Activated gamma-delta T cell treated with Interleukin-2 at 50 U/mL for 16 hours (primary cell): ENCODE results near the gene RFNG.
A peak's percentile ranks its signal among the peaks of the same experiment; 100 is the strongest.
"Not testable (repeated sequence)": the region's sequence is repeated elsewhere in the genome, so short reads cannot be mapped to it uniquely, and the experiment has no call there.

ENCODE experiments used
- DNase-seq: peaks from one replicate; pipeline ENCODE4 v3.0.0-alpha.2; 2020

The RFNG gene

GRCh38 chr17:82039695-82040299 is 11.8 kb downstream of the RFNG start:
- DNase-seq = no peak

- not testable (repeated sequence) for DNase-seq
Observed at GRCh38 chr17:82038796-82039409, 12.7 kb downstream of the RFNG start.

- DNase-seq = no peak
Observed at GRCh38 chr17:82037889-82038195, 13.8 kb downstream of the RFNG start.

GRCh38 chr17:82037092-82037888 is 14.3 kb downstream of the RFNG start, which contains the start of gene DCXR:
Gene DCXR (minus strand): TSS chr17:82037697. CDS start chr17:82037682, 15 bp downstream.
- peak; percentile 95 for DNase-seq

GRCh38 chr17:82036634-82037091 is 14.9 kb downstream of the RFNG start:
- no peak for DNase-seq

GRCh38 chr17:82035956-82036633 is 15.5 kb downstream of the RFNG start:
- DNase-seq = no peak

GRCh38 chr17:82035488-82035887 is 16.1 kb downstream of the RFNG start:
- no peak for DNase-seq

GRCh38 chr17:82034371-82035011 is 17.1 kb downstream of the RFNG start:
- no peak for DNase-seq

GRCh38 chr17:82033359-82034085 is 18.1 kb downstream of the RFNG start:
- DNase-seq = no peak

GRCh38 chr17:82031885-82032627 is 19.6 kb downstream of the RFNG start:
- no peak for DNase-seq

- DNase-seq = no peak
Observed at GRCh38 chr17:82031303-82031884, 20.2 kb downstream of the RFNG start, which contains the start of gene RAC3. Gene RAC3 (plus strand): TSS chr17:82031678. CDS start chr17:82031762, 84 bp downstream.

GRCh38 chr17:82030470-82031302 is 20.9 kb downstream of the RFNG start:
- DNase-seq = peak; percentile 77

GRCh38 chr17:82029990-82030469 is 21.6 kb downstream of the RFNG start:
- no peak for DNase-seq

- no peak for DNase-seq
Observed at GRCh38 chr17:82029391-82029790, 22.2 kb downstream of the RFNG start.

- DNase-seq = no peak
Observed at GRCh38 chr17:82028966-82029365, 22.6 kb downstream of the RFNG start.

GRCh38 chr17:82028246-82028645 is 23.4 kb downstream of the RFNG start:
- no peak for DNase-seq

- no peak for DNase-seq
Observed at GRCh38 chr17:82025401-82026107, 26.1 kb downstream of the RFNG start.

GRCh38 chr17:82024859-82025258 is 26.8 kb downstream of the RFNG start:
- DNase-seq = no peak
